ENCODE results near the gene PDCD4. TPM values are rescaled to one million over a fixed set of nuclear protein-coding genes. Genes with fewer than 3 reads are reported as not detected.

Gene PDCD4
- total RNA-seq, 1 donor from 2014 or later = 79.9 TPM

DNA sequence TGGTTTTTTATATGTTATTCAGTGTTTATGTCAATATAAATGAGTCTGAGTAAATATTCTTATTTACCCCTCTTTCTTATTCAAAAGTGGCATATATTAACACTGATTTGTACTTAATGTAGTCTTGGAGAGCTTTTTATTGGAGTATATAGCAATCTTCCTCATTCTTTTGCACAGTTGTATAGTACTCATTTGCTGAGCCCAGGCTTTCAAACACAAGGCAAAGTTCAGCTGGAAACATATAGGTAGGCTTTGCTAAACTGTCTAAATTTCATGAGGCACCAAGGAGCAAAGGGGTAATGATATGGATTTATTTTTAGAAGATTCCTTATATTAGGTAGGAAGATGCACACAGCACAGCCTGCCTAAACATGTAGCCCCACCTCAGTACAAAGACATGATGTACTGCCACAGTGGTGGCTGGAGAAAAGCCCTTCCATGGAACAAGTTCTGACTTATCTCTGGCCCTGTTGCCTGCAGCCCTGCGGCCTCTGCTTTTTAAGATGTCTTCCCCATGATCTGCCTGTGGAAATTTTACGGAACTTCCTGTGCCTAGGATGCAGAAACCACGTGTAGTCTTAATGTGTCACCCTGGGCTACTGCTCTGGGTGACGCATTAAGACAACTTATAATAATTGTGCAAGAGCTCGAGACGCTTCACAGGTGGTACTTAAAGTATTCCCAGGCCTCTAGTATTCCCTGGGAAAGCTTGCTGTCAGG is 9.6 kb upstream of the PDCD4 start:
- no peak overlapping the region for H3K27ac ChIP-seq (ENCODE audit: low read depth, low read length)
- Mint-ChIP-seq H3K4me1 (ENCODE audit: low read depth, unreplicated experiment) (peaks cover 19% of the 10 kb centered on the region), H3K4me3 (ENCODE audit: unreplicated experiment) (no peak overlapping the region), H3K36me3 (ENCODE audit: low read depth, unreplicated experiment) (no peaks in the 10 kb centered on the region), H3K27me3 (ENCODE audit: low read depth, unreplicated experiment) (peaks cover 2% of the 10 kb centered on the region), H3K9me3 (ENCODE audit: unreplicated experiment) (no peaks in the 10 kb centered on the region), H3K27ac (ENCODE audit: unreplicated experiment) (no peak overlapping the region)
- H3K79me2 ChIP-seq (ENCODE audit: insufficient read depth, low read length) = no peaks in the 10 kb centered on the region
- no peak overlapping the region for H3K4me2 ChIP-seq (ENCODE audit: low read length)
- DNase-seq (ENCODE audit: low read depth) (no peak), FAIRE-seq (no peak)
- no peak overlapping the region for H3K4me3 ChIP-seq (ENCODE audit: insufficient read depth, low read depth, low read length)
- H3K4me1 ChIP-seq (ENCODE audit: insufficient read depth, low read length) = peaks cover 6% of the 10 kb centered on the region
- no peaks in the 10 kb centered on the region for H3K36me3 ChIP-seq (ENCODE audit: insufficient read depth, low read length)
- no peaks in the 10 kb centered on the region for H3K9me3 ChIP-seq (ENCODE audit: insufficient read depth, low read depth, low read length)
- H3K27me3 ChIP-seq (ENCODE audit: insufficient read depth, low read length) = no peaks in the 10 kb centered on the region
- no peaks in the 10 kb centered on the region for H4K20me1 ChIP-seq (ENCODE audit: insufficient read depth, low read length)
- H2AFZ ChIP-seq (ENCODE audit: low read depth, low read length) = no peak overlapping the region
- TF ChIP-seq, protein P1, sequence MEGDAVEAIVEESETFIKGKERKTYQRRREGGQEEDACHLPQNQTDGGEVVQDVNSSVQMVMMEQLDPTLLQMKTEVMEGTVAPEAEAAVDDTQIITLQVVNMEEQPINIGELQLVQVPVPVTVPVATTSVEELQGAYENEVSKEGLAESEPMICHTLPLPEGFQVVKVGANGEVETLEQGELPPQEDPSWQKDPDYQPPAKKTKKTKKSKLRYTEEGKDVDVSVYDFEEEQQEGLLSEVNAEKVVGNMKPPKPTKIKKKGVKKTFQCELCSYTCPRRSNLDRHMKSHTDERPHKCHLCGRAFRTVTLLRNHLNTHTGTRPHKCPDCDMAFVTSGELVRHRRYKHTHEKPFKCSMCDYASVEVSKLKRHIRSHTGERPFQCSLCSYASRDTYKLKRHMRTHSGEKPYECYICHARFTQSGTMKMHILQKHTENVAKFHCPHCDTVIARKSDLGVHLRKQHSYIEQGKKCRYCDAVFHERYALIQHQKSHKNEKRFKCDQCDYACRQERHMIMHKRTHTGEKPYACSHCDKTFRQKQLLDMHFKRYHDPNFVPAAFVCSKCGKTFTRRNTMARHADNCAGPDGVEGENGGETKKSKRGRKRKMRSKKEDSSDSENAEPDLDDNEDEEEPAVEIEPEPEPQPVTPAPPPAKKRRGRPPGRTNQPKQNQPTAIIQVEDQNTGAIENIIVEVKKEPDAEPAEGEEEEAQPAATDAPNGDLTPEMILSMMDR (IDR thresholded peaks at IDR 0.05; ENCODE audit: insufficient read depth, low read depth, low read length) = no peak
- TF ChIP-seq EZH2 (IDR thresholded peaks at IDR 0.05; ENCODE audit: insufficient read depth, low read length) = no peak
- H3K9ac ChIP-seq (ENCODE audit: low read length) = no peak overlapping the region

DNA sequence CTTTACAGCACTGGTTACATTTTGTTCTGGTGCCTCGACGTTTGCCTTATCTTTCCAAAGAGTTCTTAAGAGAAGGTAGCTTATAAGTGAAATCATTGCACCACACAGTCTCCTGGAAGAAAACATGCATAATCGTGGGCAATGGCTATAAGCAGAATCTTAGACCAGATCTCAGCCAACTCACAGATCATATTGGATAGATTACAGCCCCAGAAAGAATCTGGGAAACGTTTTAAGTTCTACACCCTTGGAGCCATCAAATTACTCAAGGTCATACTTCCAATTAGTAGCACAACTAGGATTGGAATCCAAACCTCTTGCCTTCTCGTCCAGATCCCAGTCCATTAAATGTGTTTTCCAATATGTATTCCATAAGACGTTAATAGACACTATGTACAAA is 8.8 kb upstream of the PDCD4 start:
- Histone ChIP-seq H3K79me2 (ENCODE audit: insufficient read depth, low read length) (no peaks in the 10 kb centered on the region), H2AFZ (ENCODE audit: low read depth, low read length) (no peak overlapping the region), H3K4me2 (ENCODE audit: low read length) (no peak overlapping the region), H4K20me1 (ENCODE audit: insufficient read depth, low read length) (no peaks in the 10 kb centered on the region), H3K27ac (ENCODE audit: low read depth, low read length) (no peak overlapping the region), H3K4me1 (ENCODE audit: insufficient read depth, low read length) (peaks cover 6% of the 10 kb centered on the region), H3K36me3 (ENCODE audit: insufficient read depth, low read length) (no peaks in the 10 kb centered on the region), H3K9me3 (ENCODE audit: insufficient read depth, low read depth, low read length) (no peaks in the 10 kb centered on the region), H3K9ac (ENCODE audit: low read length) (no peak overlapping the region), H3K27me3 (ENCODE audit: insufficient read depth, low read length) (no peaks in the 10 kb centered on the region), H3K4me3 (ENCODE audit: insufficient read depth, low read depth, low read length) (no peak overlapping the region)
- DNase-seq (ENCODE audit: low read depth) = no peak
- H3K27ac Mint-ChIP-seq (ENCODE audit: unreplicated experiment) = no peak overlapping the region
- TF ChIP-seq EZH2 (IDR thresholded peaks at IDR 0.05; ENCODE audit: insufficient read depth, low read length) = no peak
- TF ChIP-seq, protein P1 (IDR thresholded peaks at IDR 0.05; ENCODE audit: insufficient read depth, low read depth, low read length) = no peak
- peaks cover 2% of the 10 kb centered on the region for H3K27me3 Mint-ChIP-seq (ENCODE audit: low read depth, unreplicated experiment)
- H3K4me3 Mint-ChIP-seq (ENCODE audit: unreplicated experiment) = no peak overlapping the region
- H3K4me1 Mint-ChIP-seq (ENCODE audit: low read depth, unreplicated experiment) = peaks cover 25% of the 10 kb centered on the region
- no peak for FAIRE-seq
- H3K36me3 Mint-ChIP-seq (ENCODE audit: low read depth, unreplicated experiment) = no peaks in the 10 kb centered on the region
- H3K9me3 Mint-ChIP-seq (ENCODE audit: unreplicated experiment) = no peaks in the 10 kb centered on the region

DNA sequence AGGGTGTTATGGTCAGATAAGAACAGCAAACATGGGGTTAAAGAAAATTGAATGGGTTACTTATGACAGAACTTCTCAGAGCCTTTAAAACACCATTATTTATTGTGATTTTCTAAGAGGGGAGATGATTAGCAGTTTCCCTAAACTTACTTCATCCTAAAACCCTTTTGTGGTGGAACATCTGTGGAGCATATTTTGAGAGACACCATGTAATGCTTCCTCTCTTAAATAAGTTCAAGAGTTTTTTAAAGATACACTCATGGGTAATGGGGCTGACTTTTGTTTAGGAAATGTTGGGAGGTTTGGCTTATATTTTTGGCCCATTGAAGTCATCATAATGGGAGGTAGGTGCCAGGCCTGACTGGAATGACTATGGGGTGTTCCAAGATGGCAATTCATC is 8.4 kb upstream of the PDCD4 start:
- no peak overlapping the region for H3K4me2 ChIP-seq (ENCODE audit: low read length)
- H3K27me3 Mint-ChIP-seq (ENCODE audit: low read depth, unreplicated experiment) = peaks cover 2% of the 10 kb centered on the region
- no peak overlapping the region for H2AFZ ChIP-seq (ENCODE audit: low read depth, low read length)
- no peak overlapping the region for H3K27ac ChIP-seq (ENCODE audit: low read depth, low read length)
- H3K9me3 ChIP-seq (ENCODE audit: insufficient read depth, low read depth, low read length) = no peaks in the 10 kb centered on the region
- no peaks in the 10 kb centered on the region for H3K36me3 Mint-ChIP-seq (ENCODE audit: low read depth, unreplicated experiment)
- peaks cover 25% of the 10 kb centered on the region for H3K4me1 Mint-ChIP-seq (ENCODE audit: low read depth, unreplicated experiment)
- H3K79me2 ChIP-seq (ENCODE audit: insufficient read depth, low read length) = no peaks in the 10 kb centered on the region
- H3K4me3 ChIP-seq (ENCODE audit: insufficient read depth, low read depth, low read length) = no peak overlapping the region
- H3K27ac Mint-ChIP-seq (ENCODE audit: unreplicated experiment) = no peak overlapping the region
- TF ChIP-seq, protein P1 (IDR thresholded peaks at IDR 0.05; ENCODE audit: insufficient read depth, low read depth, low read length) = no peak
- TF ChIP-seq EZH2 (IDR thresholded peaks at IDR 0.05; ENCODE audit: insufficient read depth, low read length) = no peak
- no peaks in the 10 kb centered on the region for H3K27me3 ChIP-seq (ENCODE audit: insufficient read depth, low read length)
- no peak for FAIRE-seq
- H3K9ac ChIP-seq (ENCODE audit: low read length) = no peak overlapping the region
- peaks cover 6% of the 10 kb centered on the region for H3K4me1 ChIP-seq (ENCODE audit: insufficient read depth, low read length)
- no peaks in the 10 kb centered on the region for H4K20me1 ChIP-seq (ENCODE audit: insufficient read depth, low read length)
- H3K4me3 Mint-ChIP-seq (ENCODE audit: unreplicated experiment) = no peak overlapping the region
- H3K36me3 ChIP-seq (ENCODE audit: insufficient read depth, low read length) = no peaks in the 10 kb centered on the region
- no peaks in the 10 kb centered on the region for H3K9me3 Mint-ChIP-seq (ENCODE audit: unreplicated experiment)
- no peak for DNase-seq (ENCODE audit: low read depth)

Measured in astrocyte (in vitro differentiated cells and primary cell).